Adrenal gland (tissue), 12 donors: ENCODE results near the gene NPAS3. TPM values are rescaled to one million over a fixed set of nuclear protein-coding genes. Genes with fewer than 3 reads are reported as not detected.
A peak's percentile ranks its signal among the peaks of the same experiment; 100 is the strongest.

Experiments used
- DNase-seq, 7 donors: peaks; one replicate each; pipeline ENCODE4 v3.0.0-alpha.2; 2019 to 2020
- H3K27ac ChIP-seq, 5 donors: fragments of 200-600 bp; sonication (generic) in 4 of 5; 1 replicate in 3 of 5; 2 replicates in 2 of 5; pipeline versions ENCODE4 v1.5.1 to v1.8.0; 2016 to 2020; ENCODE audit warnings: mild to moderate bottlenecking in 1 of 5
- H3K27me3 ChIP-seq: fragments of 200-600 bp; 2 replicates; pipeline ENCODE4 v1.8.0; 2021
- H3K36me3 ChIP-seq, 2 donors: fragments of 200-600 bp; replicated peaks in 1 of 2; 1 replicate in 1 of 2; 2 replicates in 1 of 2; pipeline versions ENCODE4 v1.5.1 to v1.8.0; 2018 to 2022
- H3K4me1 ChIP-seq, 2 donors: fragments of 200-600 bp; replicated peaks in 1 of 2; 1 replicate in 1 of 2; 2 replicates in 1 of 2; pipeline versions ENCODE4 v1.5.1 to v1.8.0; 2018 to 2021
- H3K4me3 ChIP-seq, 4 donors: fragments of 200-600 bp; sonication (generic) in 3 of 4; one replicate each; pipeline ENCODE4 v1.5.1; 2016 to 2018
- H3K9me3 ChIP-seq, 3 donors: fragments of 200-600 bp; sonication (generic) in 1 of 3; replicated peaks in 1 of 3; 1 replicate in 2 of 3; 2 replicates in 1 of 3; pipeline versions ENCODE4 v1.5.1 to v1.8.0; 2016 to 2021
- POLR2A ChIP-seq, 2 donors: fragments of 450-650 bp; IDR thresholded peaks; one replicate each; pipeline ENCODE4 v1.6.1; 2017; ENCODE audit warnings: antibody characterized with exemption in 2 of 2, mild to moderate bottlenecking in 2 of 2, moderate library complexity in 1 of 2
- WGBS, 4 donors: extraction: QIAGEN DNeasy Blood & Tissue Kit in 2 of 4; methylation state at CpG; one replicate each; pipeline versions ENCODE4 v1.1.5 to v1.1.7; 2013 to 2017; 5-methylcytosine and 5-hydroxymethylcytosine counted together
- intact Hi-C, 2 donors: fragments of 100-400 bp; cut with DNase I; formaldehyde crosslinking; loops; one replicate each; pipeline versions ENCODE4 v1.14.1 to v1.15.0; 2022 to 2023
- polyA plus RNA-seq, 3 donors: library from polyadenylated mRNA; stranded (reverse); fragments of 200-250 nt in 2 of 3; fragments of 350-450 nt in 1 of 3; fragmentation: Illumina TruSeq in 1 of 3; extraction: RNeasy Lipid Tissue Mini Kit (QIAGEN cat#74804) in 1 of 3; gene quantifications; one replicate each; pipeline ENCODE4 v1.2.3, GENCODE V29; 2013 to 2014
- total RNA-seq, 9 donors: library from RNA; depleted of rRNA in 4 of 9; stranded (reverse); fragments of >200 nt in 4 of 9; fragments of 120-200 nt in 1 of 9; fragmentation: NEBNext Ultra II Directional in 1 of 9; extraction: Animal tissue kit (Norgen Biotek cat#: 25700) in 1 of 9; gene quantifications; one replicate each; pipeline versions ENCODE4 v1.1.0 to v1.2.4, GENCODE V29; 2013 to 2023
- TF ChIP-seq, protein P1 (sequence below), 6 experiments: fragments of 450-650 bp in 4 of 6; fragments of 200-600 bp in 2 of 6; sonication (generic) in 1 of 6; IDR thresholded peaks; 1 replicate in 5 of 6; 2 replicates in 1 of 6; pipeline versions ENCODE4 v1.5.1 to v1.8.0; 2016 to 2021; ENCODE audit warnings: antibody characterized with exemption in 6 of 6, mild to moderate bottlenecking in 2 of 6, moderate library complexity in 1 of 6
- donor health status: healthy with polysubstance abuse.
- donor health status: Bipolar disorder and iron deficiency.
- donor health status: DM: yes; HTN: yes; CAD: no.
- donor health status: DM: no; HTN: no; CAD: no.
- donor health status: DM: no; HTN: no; CAD: no.
- donor health status: DM: yes; HTN: yes; CAD: no.

NPAS3 gene
- total and polyA plus RNA-seq, 12 donors: 0.36 to 7.5 (median 1.5) TPM

DNA sequence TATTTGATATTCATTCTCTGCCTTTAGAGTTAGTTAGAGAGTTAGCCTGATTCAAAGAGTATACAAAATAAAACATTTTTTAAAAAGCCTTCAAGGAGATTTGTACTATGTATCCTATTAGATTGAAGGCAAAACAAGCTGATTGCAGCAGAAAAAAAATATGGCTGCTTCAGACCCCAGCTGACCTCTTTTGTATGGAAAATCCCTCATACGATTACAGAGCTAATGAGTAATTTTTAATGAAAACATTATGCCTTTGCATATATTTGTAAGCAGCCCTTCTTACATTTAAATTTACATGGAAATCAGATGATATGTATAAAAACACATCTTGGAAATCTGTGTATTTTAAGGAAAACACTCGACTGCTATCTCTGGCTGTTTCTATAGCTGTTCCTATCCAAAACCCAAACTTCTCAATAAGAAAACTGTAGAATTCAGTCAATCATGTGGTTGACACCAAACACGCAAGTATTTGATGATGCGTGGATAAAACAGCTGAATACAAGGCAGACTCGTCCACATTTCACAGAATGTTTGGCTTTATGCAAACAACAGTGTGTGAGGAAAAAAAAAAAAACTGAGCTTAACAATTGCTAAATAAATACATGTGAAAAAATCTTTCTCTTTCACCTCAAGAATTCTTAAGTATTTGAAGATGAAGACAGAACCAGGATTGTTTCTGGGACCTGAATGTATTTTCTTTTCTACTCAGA, 736.9 kb downstream of the NPAS3 start:
- Histone ChIP-seq H3K4me3 (no peak overlapping the region), H3K36me3 (no peaks in the 10 kb centered on the region), H3K9me3 (no peaks in the 10 kb centered on the region), H3K4me1 (no peaks in the 10 kb centered on the region), H3K27ac (no peak overlapping the region), H3K27me3 (no peaks in the 10 kb centered on the region)
- 81 to 90% (median 86%) methylated on average over 5 of the region's 5 CpGs for WGBS, 4 donors
- intact Hi-C loops: no loop called here
- no peak for TF ChIP-seq POLR2A (IDR thresholded peaks at IDR 0.05)
- TF ChIP-seq, protein P1, sequence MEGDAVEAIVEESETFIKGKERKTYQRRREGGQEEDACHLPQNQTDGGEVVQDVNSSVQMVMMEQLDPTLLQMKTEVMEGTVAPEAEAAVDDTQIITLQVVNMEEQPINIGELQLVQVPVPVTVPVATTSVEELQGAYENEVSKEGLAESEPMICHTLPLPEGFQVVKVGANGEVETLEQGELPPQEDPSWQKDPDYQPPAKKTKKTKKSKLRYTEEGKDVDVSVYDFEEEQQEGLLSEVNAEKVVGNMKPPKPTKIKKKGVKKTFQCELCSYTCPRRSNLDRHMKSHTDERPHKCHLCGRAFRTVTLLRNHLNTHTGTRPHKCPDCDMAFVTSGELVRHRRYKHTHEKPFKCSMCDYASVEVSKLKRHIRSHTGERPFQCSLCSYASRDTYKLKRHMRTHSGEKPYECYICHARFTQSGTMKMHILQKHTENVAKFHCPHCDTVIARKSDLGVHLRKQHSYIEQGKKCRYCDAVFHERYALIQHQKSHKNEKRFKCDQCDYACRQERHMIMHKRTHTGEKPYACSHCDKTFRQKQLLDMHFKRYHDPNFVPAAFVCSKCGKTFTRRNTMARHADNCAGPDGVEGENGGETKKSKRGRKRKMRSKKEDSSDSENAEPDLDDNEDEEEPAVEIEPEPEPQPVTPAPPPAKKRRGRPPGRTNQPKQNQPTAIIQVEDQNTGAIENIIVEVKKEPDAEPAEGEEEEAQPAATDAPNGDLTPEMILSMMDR (IDR thresholded peaks at IDR 0.05): no peak
- no peak for DNase-seq

DNA sequence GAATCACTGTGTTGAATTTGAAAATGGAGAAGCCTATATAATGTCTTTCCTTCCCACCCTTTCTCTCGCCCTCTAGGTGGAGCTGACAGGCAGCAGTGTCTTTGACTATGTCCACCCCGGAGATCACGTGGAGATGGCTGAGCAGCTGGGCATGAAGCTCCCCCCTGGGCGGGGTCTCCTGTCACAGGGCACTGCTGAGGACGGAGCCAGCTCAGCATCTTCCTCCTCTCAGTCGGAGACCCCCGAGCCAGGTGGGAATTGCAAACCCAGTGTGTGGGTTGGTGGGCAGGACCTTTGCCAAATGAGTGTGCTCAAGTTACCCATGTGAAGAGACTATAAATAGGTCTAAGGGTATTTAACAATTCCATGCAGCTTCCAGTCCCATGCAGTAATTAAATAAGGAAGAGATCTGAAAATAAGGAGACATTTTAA, 737.5 kb downstream of the NPAS3 start:
- intact Hi-C loops: no loop called here
- 48 to 59% (median 51%) methylated on average over 7 of the region's 7 CpGs for WGBS, 4 donors

DNA sequence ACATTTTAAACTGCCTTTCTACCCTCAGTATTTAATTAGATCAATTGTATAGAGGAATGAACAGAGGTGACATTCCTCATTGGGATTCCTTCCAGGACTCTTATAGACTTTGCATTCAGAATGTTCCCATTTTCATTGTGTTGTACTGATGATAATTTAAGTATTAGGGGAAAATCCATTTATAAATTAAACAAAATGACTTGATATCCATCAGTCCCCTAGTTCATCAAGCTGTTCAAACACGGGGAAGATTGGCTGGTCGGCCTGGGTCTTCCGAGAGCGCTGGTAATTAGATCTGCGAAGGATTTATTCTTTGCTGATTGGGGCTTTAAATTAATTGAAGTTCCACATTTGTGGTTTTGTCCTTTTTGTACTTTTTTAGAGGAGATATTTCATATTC, 738.2 kb downstream of the NPAS3 start:
- intact Hi-C loops: no loop called here
- no peak for DNase-seq
- Histone ChIP-seq H3K27me3 (no peaks in the 10 kb centered on the region), H3K36me3 (no peaks in the 10 kb centered on the region), H3K27ac (no peak overlapping the region), H3K9me3 (no peaks in the 10 kb centered on the region), H3K4me3 (no peak overlapping the region), H3K4me1 (no peaks in the 10 kb centered on the region)
- no peak for TF ChIP-seq POLR2A (IDR thresholded peaks at IDR 0.05)
- TF ChIP-seq, protein P1 (IDR thresholded peaks at IDR 0.05): no peak
- WGBS, 4 donors: 88 to 96% (median 92%) methylated on average over 5 of the region's 5 CpGs

More for the DNA sequence above, 737.5 kb downstream of the NPAS3 start:
- Histone ChIP-seq H3K27me3 (no peaks in the 10 kb centered on the region), H3K36me3 (no peaks in the 10 kb centered on the region), H3K4me1 (no peaks in the 10 kb centered on the region), H3K27ac (no peak overlapping the region), H3K9me3 (no peaks in the 10 kb centered on the region), H3K4me3 (no peak overlapping the region)
- TF ChIP-seq, protein P1 (IDR thresholded peaks at IDR 0.05): peak in 1 of 6 experiments; percentile 17
- TF ChIP-seq POLR2A (IDR thresholded peaks at IDR 0.05): no peak
- DNase-seq: peak in 3 of 7 donors; percentile 6 to 22 (median 20)

- Histone ChIP-seq H3K27ac (no peak overlapping the region), H3K4me3 (no peak overlapping the region), H3K9me3 (no peaks in the 10 kb centered on the region), H3K4me1 (peaks cover 0 to 7% of the 10 kb centered on the region in 2 donors), H3K27me3 (no peaks in the 10 kb centered on the region), H3K36me3 (no peaks in the 10 kb centered on the region)
- WGBS, 4 donors: 92 to 96% (median 94%) methylated on average over 5 of the region's 5 CpGs
- no peak for DNase-seq
- no peak for TF ChIP-seq POLR2A (IDR thresholded peaks at IDR 0.05)
- TF ChIP-seq, protein P1 (IDR thresholded peaks at IDR 0.05): no peak
- intact Hi-C loops: no loop called here
These were observed 739.3 kb downstream of the NPAS3 start for GRCh38 chr14:33678005-33678404.
